GM12801 (cell line): ENCODE results near the gene MAEA.

ENCODE experiments used
- TF ChIP-seq, protein P1 (sequence below): IDR thresholded peaks from one replicate; pipeline ENCODE4 v1.5.1; 2011; ENCODE audit warnings: control low read depth; ENCODE audit not compliant: insufficient read length; ENCODE audit errors: extremely low read depth

The MAEA gene

DNA sequence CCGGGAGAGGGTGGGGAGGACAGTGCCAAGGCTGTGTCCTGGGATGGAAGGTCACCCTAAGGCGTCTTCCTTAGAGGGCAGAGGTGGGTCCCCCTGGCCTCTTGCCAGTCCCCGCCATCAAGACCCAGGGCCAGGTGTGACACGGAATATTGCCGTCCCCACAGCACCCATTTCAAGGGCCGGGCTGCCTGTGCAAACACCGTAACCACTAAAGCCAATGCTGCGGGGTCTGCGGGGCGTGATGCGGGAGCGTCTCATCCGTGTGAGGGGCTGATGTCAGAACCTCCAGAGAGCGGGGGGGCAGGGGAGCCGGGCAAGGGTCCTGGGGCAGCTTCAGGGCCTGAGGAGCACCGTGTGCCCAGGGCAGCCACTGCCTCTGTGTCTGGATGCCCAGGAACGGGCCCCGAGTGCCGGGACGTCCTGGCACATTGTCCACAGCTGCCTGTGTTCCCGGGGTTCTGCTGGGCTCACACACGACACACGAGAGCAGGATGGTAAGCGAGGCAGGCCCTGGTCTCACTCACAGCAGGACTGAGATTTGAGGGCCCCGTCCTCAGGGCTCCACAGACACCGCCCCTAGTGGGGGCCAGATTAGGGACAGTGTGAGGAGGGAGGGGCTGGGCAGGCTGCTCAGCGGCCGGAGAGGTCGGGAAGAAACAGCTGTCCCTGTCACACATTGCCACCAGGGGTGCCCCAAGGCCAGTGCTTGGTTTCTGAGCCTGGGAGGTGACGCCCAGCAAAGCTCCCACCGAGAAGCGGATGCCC, 87.3 kb downstream of the MAEA start:
- TF ChIP-seq, protein P1, sequence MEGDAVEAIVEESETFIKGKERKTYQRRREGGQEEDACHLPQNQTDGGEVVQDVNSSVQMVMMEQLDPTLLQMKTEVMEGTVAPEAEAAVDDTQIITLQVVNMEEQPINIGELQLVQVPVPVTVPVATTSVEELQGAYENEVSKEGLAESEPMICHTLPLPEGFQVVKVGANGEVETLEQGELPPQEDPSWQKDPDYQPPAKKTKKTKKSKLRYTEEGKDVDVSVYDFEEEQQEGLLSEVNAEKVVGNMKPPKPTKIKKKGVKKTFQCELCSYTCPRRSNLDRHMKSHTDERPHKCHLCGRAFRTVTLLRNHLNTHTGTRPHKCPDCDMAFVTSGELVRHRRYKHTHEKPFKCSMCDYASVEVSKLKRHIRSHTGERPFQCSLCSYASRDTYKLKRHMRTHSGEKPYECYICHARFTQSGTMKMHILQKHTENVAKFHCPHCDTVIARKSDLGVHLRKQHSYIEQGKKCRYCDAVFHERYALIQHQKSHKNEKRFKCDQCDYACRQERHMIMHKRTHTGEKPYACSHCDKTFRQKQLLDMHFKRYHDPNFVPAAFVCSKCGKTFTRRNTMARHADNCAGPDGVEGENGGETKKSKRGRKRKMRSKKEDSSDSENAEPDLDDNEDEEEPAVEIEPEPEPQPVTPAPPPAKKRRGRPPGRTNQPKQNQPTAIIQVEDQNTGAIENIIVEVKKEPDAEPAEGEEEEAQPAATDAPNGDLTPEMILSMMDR = no peak

DNA sequence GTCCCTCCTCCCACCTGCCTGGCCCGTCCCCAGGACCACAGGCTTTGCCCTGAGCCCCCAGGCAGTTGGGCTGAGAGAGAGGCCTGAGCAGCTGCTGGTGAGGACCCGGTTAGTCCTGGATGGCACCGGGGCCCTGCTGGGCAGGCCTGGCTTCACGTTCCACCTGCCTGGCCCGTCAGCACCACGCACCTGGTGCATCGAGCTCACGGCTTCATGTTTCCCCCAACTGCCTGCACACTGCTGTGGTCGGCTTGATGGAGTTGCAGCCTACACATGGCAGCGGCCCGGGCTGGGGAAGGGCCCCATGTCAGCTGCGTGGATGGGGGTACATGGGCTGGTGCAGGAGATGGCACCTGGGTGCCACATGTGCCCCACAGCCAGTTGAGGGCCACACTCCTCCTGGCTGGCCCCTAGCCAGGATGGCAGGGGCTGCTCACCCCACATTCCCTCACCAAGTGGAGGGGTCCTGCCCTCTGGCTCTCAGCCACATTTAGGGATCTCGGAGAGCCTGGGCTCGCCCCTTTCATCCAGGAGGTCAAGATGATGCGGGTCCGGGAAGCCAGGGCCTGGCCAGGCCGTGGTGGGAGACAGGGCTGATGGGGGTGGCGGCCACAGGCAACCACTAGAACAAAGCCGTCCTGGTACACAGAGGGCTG, 88.0 kb downstream of the MAEA start:
- TF ChIP-seq, protein P1 = no peak

DNA sequence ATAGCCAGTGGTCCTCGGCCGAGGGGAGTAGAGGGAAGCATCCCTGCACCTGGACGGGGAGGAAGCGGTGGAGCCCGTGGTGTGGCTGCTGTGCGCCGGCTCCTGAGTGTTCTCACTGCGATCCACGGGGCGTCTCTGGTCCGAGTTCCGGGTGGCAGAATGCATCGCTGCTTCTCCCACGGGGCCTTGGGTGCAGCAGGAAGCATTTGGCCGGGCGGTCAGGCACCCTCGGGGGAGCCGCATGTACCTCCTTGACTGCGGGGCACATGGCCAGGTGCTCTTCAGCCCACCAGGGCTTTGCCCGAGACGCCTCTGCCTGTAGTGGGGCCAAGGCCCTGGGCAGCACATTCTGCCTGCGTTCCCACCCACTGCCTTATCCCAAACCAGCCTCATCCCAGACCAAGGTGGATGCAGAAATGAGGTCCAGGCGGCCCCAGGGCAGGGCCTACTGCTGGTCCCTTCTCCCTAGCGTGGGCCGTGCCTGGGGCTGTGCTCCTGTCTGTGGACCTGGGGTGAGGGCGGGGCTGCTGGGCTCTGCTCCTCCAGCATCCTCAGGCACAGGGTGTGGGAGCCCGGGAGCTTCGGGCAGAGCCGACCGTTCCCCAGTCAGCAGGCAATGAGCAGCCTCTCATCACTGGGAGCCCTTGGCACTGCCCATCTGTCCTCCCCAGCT, 89.0 kb downstream of the MAEA start:
- TF ChIP-seq, protein P1 = no peak

DNA sequence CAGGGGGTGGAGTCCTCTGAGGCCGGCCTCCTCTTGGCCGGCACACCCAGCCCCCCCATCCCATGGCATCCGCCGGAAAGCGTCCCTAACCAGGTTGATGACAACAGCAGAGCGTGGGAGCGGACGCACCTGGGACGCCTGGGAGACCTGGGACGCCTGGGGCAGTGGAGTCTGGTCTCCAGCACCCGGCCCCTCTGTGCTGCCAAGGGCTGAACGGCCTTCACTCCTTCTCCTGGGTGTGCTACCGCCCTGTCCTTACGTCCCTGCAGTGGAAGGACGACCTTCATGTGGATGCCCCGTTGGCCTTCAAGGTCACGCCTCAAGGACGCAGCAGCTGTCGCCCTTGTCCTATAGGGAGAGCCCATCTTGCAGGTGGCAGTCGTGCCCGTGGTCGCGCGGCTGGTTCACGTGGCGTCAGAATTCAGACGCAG, 89.7 kb downstream of the MAEA start:
- TF ChIP-seq, protein P1 = no peak

DNA sequence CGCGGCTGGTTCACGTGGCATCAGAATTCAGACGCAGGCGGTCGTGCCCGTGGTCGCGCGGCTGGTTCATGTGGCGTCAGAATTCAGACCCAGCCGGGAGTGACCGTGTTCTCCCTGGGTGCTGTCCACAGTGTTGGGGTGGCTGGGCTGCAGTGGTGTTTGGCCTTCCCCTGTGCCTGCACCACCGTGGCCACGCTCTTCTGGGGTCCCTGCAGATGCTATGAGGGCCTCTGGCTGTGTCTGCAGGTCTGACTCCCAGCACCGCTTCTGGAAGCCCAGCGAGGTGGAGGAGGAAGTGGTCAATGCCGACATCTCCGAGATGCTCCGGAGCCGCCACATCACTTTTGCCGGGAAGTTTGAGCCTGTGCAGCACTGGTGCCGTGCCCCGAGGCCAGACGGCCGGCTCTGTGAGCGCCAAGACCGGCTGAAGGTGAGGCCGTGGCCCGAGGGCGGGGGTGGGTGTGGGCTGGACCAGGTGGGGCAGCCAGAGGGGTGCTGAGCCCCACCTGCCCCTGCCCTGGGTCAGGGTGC, 90.2 kb downstream of the MAEA start:
- TF ChIP-seq, protein P1 = no peak

DNA sequence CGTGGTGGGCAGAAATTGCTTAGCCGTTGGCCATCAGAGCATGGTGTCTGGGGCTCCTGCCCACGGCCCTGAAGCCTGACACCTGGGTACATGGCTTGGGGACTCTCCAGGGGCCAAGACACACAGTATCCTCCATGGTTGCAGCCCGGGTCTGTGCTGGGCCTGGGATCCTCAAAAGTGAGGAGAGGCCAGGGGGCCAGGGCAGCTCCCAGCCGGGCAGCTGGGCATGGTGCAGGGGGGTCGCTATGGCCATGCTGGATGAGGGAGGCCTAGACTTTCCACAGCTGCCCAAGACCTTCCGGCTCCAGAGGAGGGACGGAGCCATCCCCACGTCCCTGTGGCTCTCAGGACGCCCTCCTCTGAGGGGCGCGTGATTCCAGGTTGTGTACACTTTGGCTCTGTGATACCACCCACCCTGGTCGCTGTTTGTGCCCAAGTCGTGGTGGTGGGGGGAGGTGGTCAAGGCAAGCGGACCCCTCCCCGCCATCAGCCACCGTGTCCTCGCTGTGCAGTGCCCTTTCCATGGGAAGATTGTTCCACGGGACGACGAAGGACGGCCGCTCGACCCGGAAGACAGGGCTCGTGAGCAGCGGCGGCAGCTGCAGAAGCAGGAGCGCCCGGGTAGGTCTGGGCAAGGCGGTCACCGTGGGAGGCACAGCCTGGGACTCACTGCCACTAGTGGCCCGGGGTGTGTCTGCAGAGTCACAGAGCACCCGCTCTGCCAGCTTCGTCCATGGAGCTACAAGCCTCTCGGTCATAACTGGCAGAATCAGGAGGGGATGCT, 90.9 kb downstream of the MAEA start:
- TF ChIP-seq, protein P1 = no peak

DNA sequence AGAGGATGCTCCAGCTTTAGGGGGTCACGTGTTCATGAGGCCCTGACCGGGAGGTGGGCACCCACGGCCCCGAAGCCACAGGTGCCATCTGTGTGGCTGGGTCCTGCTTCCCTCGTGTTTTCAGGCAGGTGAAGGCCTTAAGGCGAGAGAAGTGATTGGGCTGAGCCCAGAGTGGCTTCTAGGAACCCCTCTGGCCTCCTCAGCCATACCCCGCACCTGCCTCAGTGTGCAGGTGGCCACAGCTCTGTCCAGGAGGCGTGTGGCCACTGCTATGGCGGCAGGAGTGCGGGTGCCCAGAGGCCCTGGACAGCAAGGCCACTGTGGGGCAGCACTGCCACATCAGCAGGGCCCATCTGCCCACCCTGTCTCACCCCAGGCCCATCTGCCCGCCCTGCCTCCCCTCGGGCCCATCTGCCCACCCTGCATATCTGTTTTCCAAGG, 91.5 kb downstream of the MAEA start:
- TF ChIP-seq, protein P1 = no peak
